DMS153 treated with DMSO at 0.1 percent for 48 hours (cell line): ENCODE measurements around the gene ABL2.
"Not testable (repeated sequence)": the region's sequence is repeated elsewhere in the genome, so short reads cannot be mapped to it uniquely, and the experiment has no call there.

Experiments
- DNase-seq: peaks from one replicate; lab custom pipeline; 2025; ENCODE audit not compliant: unreplicated experiment; lab: John Stamatoyannopoulos, UW

ABL2 gene

DNA sequence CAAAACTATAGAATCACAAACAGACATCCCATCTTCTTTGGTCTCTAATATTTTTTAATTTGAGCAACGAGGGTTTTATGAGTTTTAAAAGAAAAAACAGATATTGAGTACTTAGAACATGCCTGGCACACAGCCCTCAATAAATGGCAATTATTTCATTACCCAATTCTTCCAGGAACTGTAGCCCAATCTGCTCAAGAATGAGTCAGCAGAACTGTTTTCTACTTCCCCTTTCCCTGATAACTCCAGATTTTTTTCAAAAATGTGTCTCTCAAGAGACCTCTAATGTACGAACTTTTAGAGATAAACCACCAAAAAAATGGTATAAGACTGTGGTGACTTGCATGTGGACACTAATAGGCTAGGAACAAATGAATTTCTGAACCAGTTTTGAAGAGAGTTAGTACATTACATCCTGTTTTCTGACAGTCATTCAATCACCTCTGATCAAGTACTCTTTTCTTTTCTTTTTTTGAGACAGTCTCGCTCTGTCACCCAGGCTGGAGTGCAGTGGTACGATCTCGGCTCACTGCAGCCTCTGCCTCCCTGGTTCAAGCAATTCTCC is 11.5 kb downstream of the ABL2 start:
- DNase-seq = no peak

DNA sequence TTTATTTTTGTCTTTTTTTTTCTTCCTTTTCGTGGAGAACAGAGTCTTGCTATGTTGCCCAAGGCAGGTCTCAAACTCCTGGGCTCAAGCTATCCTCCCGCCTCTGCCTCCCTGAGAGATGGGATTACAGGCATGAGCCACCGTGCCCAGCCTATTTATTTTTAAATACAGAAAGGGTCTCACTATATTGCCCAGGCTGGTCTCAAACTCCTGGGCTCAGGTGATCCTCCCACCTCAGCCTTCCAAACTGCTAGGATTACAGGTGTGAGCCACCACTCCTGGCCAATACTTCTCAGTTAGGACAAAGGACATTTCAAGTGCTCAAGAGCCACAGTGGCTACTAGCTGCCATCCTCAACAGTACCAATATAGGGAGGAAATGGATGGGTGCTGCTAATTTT is 16.2 kb downstream of the ABL2 start:
- DNase-seq = not testable (repeated sequence)

DNA sequence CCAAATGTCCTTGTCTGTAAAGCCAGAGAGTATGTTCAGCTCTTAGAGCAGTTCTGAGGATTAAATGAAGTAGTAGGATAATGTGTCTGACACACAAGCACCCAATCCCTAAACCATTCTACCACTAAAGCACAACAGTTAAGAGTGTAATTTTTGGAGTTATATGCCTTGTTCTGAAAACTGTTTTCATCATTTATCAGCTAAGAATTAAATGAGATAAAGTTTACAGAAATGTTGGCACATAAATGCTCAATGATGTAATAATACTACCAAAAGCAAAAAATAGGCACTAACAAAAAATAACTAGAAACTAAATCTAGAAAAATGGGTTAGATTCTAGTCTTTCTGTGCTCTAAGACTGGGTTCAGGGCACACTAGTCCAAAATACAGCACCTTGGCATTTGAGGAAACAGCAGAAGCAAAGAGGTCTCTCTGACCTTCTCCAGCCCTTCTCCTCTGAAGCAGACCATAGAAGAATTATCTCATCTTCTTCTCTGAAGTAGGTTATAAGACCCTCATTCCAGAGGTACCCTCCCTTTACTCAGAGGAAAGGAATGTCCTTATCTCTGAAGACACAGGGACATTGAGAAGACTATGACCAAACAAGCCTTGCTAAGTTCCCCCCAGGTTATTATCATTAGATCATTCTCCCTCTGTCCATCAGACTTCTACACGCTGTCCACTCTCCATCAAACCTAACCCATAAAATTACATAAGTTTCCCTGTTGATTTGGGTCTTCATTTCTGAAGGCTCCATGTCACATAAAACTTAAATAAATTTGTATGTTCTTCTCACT is 20.6 kb downstream of the ABL2 start:
- no peak for DNase-seq

DNA sequence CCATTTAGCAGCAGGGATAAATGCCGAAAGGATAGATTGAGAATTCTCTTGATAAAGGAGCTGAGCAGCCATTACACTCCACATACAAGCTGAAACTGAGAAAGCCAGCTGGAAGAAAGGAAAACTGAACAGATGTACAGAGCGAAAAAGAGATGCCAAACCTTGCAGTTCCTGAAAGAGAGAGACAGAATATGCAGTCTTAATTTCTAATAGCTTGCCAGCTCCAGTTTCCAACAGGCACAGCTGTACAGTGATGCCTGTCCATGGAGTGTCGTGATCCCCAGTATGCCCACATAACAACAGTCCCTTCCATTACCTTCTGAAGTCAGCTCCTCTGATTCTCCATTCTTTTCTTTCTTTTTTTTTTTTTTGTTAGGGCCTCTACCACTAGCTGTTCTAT is 22.7 kb downstream of the ABL2 start:
- no peak for DNase-seq

DNA sequence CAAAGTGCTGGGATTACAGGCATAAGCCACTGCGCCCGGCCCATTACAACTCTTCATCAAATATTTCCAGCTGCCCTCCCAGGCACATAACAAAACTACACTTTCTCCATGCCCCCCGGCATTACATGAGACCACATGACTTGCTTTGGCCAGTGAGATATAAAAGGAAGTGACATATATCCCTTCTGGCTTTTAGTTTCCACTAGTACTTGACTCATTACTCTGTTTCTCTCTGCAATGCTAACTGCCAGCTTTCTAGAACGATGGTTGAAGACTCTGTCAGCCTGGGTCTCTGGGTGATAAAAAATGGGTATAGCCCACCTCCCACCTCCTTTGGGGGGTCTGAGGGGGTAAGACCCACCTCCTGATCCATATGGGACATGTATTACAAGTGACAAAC is 24.2 kb downstream of the ABL2 start:
- no peak for DNase-seq

DNA sequence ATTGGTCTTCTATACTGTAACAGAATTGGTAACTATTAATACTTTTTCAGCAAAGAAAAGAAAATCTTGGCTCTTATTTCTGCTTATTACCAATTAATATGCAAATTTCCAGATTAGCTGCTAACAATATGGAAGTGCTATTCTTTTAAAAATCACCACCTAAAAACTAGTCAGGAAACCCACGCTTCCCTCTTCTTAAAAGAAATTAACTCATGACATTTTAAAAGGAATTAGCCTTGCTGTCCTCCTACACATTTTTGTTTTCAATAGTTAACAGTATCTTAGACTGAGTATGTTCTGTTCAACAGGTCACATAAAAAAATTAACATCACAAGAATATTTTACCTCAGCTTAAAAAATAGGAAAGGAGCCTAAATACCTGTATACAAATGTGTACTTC is 27.3 kb downstream of the ABL2 start:
- no peak for DNase-seq

DNA sequence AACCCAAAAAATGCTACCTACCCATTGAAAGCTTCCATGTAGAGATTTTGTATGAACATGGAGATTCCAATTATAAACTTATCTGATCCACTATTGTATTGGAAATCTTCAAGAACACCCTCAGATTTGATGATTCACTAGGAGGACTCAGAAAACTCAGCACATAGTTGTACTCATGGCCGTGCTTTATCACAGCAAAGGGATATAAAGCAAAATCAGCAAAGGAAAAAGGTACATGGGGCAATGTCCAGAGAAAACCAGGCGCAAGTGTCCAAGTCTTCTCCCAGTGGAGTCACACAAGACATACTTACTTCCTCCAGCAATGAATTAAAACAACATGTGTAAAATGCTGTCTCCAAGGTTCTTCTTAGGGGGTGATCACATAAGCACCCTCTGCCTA is 28.9 kb downstream of the ABL2 start:
- no peak for DNase-seq

DNA sequence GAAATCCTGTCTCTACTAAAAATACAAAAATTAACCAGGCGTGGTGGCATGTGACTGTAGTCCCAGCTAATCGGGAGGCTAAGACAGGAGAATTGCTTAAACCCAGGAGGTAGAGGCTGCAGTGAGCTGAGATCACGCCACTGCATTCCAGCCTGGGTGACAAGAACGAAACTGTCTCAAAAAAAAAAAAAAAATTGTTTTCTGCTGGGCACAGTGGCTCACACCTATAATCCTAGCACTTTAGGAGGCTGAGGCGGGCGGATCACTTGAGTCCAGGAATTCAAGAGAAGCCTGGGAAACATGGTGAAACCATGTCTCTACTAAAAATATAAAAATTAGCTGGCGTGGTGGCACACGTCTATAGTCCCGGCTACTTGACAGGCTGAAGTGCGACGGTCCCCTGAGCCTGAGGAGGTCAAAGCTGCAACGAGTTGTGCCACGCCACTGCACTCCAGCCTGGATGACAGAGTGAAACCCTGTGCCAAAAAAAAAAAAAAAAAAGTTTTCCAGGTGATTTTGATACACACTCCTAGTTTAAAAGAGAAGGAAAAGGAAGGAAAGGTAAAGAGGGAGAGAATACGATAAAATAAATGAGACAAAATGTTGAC is 31.7 kb downstream of the ABL2 start:
- DNase-seq = no peak

DNA sequence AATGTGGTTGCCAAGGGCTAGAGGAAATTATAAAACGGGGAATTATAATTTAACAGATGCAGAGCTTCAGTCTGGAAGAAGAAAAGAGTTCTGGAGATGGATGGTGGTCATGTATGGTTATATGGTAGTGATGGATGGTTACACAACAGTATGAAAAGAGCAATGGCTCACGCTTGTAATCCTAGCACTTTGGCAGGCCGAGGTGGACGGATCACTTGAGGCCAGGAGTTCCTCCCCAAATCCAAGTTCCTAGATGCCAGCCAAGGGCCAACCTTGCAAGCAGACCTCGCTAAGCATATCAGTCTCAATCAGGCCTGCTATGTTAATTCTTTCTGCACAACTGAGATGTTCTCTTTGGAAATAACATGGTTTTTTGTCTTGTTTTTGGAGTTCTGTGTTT is 33.6 kb downstream of the ABL2 start:
- not testable (repeated sequence) for DNase-seq

DNA sequence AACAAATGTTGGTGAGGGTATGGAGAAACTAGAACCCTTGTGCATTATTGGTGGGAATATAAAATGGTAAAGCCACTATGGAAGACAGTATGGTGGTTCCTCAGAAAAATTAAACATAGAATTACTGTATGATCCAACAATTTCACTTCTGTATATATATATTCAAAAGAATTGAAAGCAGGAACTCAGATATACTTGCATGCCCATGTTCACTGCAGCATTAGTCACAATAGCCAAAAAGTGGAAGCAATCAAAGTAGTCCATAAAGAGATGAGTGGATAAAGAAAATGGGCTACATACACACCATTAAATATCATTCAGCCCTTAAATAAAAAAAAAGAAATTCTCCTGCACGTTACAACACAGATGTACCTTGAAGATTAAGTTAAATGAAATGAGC is 34.1 kb downstream of the ABL2 start:
- DNase-seq = no peak

DNA sequence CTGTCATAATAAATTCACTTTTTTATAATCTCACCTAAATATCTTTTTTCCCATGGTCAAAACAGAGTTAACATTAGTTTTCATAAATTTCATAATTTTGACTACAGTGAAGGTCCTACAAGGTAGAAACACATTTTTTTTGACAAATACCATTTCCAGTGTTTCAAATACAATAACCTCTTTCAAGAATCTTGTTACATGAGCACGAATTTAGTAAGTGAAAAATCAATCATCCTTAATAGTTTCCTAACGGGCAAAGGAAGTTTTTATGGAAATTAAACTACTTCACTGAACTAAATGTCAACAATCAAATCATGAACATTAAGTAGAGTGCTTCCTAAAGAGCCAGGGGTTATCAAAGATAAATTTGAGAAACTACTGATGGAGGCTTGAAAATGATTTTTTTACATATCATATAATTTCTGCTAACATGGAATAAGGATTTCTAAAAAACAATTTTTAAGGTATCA is 35.4 kb downstream of the ABL2 start:
- DNase-seq = no peak

DNA sequence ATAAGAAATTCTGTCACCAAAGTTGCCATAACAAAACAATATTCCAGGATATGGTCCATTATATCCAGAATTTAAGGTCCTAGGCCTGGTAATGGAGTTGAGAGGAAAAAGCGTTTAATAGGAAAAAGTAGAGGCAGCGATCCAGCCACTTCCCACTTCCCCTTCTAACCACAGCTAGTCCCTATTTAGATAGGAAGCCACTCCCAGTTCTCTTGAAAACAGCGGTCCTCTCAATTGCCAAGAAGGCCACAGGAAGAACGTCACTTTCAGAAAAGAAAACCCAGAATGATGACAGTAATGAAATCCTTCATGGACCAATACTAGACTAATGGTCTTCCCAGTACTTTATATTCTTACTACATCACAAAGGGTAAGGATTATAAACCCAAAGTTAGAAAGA is 38.6 kb downstream of the ABL2 start:
- DNase-seq = no peak

DNA sequence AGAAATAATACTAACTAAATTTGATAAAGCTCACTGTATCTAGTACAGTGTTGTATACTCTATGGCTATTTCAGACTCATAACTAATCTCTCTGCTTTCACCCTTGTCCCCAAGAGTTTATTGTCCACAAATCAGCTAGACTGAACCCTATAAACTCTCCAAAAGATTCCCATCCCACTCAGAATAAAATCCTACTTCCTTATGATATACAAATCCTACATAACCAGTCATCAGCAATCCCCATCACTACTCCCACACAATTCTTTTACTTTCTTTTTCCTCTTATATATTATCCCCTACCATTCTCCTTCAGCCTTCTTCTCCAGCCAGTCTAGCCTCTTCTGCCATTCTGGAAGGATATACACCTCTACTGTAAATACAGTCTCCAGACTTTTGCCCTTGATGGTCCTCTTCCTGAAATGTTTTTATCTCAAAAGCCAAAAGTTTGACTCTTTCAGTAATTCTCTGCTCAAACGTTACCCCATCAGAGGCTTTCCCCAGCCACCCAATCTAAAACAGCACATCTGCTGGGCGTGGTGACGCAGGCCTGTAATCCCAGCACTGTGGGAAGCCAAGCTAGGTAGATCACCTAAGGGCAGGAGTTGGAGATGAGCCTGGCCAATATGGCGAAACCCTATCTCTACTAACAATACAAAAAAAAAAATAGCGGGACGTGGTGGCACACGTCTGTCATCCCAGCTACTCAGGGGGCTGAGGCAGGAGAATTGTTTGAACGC is 41.6 kb downstream of the ABL2 start:
- no peak for DNase-seq

DNA sequence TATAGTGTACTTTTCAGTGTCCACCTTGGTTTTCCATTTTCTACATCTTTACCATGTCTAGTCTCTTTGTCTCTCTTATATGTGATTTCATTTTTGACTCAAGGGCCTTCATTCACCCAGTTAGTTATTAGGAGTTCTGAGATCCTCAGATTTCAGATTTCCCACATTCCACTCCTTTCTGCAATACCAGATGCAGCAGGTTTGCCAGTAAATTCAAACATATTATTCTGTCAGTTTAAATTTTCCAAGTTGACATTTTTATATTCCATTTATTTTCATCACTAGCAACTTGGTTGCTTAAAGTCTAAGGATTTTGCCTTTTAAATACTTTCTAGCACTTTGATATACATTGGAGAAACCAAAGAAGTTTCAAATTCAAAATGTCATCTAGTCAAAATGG is 42.4 kb downstream of the ABL2 start:
- no peak for DNase-seq

DNA sequence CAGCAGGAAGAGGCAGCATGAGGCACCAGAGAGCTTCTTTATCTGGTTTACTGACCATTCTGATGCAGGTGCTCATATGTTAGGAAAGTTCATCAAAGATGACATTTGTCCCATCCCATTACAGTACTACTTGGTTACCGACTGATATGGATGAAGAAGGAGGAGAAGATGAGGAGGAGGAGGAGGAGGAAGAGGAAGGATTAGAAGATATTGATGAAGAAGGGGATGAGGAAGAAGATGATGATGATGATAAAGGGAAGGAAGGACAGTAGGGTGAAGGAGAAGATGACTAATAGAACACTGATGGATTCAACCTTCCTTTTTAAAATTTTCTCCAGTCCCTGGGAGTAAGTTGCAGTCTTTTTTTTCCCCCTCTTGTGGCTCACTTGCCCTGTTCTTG is 45.1 kb downstream of the ABL2 start:
- DNase-seq = no peak

DNA sequence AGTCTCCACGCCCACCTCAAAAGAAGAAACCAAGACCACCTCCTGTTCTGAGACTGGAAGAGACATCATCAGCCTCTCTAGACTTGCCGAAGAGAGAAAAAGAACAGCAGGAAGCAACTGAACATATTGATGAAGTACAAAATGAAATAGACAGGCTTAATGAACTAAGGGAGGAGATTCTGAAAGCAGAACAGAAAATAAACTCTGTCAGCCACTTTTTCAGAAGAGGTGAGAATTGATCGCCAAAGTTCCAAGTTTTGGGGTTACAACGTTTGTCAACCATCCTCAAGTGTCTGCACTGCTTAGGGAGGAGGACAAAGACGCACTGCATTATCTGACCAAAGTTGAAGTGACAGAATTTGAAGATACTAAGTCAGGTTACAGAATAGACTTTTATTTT is 45.6 kb downstream of the ABL2 start:
- DNase-seq = no peak

DNA sequence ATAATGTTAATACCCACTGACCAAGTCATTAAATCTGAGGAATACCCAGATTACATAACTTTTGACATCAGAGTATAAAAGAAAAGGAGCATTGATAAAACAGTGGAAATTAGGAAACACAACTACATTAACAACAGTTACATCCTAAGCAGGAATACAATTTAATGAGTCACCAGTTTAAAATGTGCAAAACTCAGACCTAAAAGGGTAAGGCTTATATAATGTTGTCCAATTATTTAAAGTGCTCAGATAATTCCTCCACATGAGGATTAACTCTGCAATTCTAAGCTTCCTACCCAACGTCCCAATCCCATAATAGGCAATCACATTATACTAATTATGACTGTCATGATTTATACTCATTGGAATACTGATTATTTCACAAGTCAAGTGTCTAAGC is 50.5 kb downstream of the ABL2 start:
- DNase-seq = no peak

DNA sequence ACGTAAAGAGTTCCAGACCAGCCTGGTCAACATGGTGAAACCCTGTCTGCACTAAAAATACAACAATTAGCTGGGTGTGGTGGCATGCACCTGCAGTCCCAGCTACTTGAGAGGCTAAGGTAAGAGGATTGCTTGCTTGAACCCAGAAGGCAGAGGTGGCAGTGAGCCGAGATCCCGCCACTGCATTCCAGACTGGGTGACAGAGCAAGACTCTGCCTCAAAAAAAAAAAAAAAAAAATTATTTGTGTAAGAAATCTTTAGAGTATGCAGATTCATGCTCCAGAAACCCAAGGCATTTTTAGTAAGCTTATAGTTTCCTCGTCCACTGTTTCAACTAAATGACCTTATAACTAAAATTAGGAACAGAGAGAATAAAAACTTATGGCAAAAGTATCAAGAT is 51.3 kb downstream of the ABL2 start:
- DNase-seq = no peak

DNA sequence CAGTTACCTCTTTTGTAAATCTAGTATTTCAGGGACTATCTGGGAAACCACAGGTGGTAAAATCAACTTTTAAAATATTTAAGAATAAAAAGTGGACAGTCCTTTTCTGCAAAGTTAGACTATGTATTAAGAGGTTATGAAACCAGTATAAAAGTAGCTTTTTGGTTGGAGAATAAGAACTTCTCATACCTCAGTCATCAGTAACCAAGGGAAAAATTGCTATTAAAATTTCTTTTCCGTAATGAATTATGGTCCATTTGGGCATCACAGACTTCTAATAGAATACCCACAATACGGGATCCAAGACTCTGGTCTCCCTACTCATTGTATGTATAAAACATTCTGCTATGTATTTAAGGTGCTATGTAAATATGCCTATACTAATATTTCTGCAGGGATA is 51.9 kb downstream of the ABL2 start:
- no peak for DNase-seq

DNA sequence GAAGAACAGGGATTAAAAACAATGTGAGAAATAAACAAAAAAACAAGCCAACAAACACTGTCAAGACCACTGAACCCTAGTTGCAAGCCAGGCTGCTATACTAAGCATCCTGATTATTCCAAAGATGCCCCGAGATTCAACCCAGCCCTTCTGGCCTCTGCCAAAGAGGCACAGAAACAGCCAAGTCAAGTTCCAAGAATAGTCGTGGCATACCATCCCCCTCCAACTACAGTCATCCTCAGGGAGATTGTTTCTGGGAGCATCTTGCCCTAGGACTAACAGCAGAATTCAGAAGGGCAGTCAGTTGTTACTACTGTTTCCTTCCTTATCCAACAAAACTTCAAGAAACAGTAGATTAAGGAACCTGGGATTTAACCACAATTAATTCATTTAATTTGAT is 52.3 kb downstream of the ABL2 start:
- no peak for DNase-seq

DNA sequence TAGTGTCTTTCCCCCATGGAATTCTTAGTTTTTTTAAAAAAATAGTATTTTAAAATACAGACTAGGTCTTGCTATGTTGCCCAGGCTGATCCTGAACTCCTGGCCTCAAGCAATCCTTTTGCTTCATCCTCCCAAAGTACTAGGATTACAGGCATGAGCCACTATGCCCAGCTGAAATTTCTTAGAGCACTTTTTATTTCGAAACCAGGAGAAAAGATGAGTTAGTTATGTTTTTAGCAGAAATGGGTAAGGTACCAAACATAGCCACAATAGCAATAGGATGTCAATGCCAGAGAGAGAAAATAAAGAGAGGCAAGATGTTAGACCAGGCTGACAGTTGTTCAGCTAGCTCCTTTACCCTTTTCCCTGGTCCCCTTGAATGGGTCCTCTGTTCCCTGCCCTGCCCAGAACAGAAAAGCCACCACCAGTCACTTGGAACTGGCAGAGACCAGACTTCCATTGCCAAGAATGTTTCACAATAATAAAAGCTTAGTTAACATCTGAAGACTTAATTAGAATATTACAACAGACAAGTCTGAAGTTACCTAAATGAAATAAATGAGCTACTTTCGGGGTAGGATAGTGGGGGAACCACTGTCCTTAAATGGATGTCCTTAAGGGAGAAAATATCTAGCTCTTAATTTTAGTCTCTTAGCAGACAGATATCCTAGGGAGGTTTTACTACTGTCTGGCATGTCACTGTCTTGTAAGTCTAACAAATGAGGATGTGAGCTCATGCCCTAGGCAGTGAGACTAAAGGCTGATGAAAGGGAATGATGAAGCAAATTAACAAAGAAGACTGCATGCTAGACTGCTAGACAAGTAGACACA is 54.3 kb downstream of the ABL2 start:
- DNase-seq = no peak
